HG03280 (cell line): Measurements from ENCODE around the gene ANKFN1.

Source experiments
- ATAC-seq: cut with Tn5 transposase; IDR thresholded peaks from one replicate; pipeline ENCODE4 v1.9.1; 2021; ENCODE audit warnings: mild to moderate bottlenecking, moderate library complexity; ENCODE audit not compliant: unreplicated experiment

ANKFN1 gene

DNA sequence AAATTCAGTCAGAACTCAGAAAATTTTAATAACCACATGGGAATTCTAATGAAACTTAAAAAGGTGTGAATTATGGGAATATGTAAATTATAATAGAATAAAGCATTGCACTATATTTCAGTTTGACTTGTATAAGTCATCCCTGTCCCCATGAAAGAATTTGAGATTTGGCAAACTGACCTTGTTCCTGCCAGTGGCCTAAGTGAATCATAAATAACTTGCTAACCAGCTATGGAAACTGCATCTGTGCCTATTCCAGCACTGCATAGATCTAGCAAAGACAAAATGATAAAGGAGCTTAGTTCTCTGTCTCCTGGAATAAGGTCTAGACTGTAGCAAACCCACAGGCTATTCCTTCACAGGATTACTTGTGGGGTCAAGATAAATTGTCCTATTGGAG lies 333.5 kb downstream of the ANKFN1 start:
- no peak for ATAC-seq

DNA sequence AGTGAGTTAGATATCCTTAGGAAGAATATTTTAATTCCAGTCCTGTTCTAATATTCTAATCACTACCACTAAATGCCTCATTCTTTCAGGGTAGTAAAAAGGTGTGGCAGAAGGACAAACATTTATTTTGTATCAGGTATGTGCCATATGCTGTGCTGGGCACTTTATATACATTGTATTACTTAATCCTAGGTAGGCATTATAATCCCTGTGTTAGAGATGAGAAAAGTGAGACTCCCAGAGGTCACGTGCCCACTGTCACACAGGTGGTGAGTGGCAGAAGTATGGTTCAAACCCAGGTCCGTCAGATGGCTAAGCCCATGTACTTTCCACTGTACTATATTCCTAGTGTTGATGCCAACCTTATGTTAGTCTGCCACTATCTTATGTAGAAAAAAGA lies 335.5 kb downstream of the ANKFN1 start:
- no peak for ATAC-seq

DNA sequence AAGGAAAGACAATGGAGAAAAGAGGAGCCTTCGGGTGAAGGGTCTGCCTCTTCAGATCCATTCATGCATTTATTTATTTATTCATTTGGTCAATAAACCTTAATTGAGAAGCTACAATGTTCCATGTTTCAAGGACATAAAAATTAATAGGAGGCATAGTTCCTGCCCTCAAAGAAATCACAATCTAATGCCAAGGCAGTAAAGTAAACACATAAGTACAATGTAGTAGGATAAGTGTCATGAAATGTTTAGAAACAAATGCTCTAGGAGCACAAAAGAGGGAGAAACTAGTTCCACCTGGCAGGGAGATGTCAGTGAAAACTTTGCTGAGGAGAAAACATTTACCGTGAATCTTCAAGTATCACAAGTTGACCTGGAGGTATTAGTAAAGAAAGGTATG lies 336.7 kb downstream of the ANKFN1 start:
- no peak for ATAC-seq

DNA sequence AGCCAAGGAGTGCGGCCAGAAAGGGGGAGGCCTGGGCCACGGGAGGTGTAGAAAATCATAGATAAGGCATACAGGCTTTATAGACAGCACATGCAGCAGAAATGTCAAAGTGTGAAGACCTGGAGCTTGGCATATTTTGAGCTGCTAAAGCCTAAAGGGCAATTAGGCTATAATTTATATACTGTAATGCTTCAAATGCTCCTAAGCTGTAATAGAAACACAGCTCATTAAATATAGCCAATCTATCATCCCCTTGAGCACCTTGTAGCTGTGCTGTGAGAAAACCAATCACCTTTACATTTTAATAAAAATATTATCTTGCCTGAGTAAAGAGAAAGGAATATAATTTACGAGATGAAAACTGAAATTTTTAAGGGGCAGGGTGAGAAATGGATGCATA lies 342.3 kb downstream of the ANKFN1 start:
- ATAC-seq, result no peak

DNA sequence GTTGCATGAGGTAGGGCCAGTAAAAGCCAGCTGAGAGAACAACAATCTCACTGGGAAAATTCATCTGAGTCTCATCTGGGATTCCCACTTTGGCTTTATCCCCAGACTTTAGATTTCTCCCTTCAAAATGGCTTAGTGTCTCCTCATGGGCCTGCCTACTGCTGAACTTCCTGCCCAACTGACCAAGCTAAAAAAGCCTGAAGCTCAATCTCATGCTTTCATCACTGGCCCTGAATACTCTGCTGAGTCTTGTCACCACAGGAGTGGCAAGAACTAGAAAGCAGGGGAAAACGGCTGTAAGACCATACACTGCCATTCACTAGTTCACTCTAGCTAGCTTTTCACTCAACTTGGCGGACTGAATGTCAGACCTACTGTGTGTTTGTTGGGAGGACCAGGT lies 343.9 kb downstream of the ANKFN1 start:
- no peak for ATAC-seq

DNA sequence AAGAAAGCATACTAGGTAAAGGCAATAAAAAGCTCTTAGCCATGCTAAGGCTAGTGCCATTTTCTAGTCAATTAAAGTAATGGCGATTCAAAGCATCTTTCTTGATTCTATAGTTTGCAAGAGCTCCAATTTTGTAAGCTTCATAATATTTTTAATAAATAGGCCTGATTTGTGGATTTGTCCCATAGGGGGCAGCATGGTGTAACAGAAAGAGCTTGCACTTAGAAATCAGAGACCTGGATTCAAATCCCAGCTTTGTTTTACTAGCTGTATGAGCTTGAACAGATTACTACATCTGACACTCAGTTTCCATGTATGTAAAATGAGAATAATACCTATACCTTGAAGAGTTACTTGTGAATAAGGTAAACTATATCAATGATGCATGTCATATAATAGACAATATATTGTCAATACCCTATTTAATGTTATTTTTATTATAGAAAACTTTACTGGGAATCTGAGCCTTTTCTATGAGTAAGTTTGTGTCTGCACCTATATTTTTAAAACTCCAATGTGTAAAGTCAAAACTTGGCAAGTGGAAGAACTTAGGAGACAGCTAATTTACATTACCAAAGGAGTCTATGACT lies 346.6 kb downstream of the ANKFN1 start:
- no peak for ATAC-seq

DNA sequence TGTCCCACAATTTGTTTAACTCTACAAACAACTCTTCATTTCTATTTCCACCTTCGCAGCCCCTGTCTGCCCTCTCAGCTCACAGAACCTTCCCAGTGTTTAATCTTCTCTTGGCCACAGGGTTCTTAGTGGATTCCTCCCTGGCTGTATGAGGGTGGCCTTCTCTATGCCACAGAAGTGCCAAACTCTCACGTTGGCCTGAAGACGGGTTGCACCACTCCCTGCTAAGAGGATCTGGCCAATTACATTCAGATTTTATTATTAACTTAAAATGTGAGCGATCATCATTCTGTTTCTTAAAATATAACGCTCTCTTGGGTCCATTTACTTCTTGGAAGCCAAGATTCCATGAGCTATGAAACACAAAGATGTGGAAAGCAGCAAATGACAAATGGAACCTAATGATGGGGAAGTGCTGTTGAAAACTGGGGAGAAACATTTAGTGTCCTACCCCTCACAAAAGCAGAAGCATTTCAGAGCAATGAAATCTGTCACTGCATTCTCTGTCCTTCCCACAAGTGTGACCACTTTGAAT lies 348.9 kb downstream of the ANKFN1 start:
- ATAC-seq, result no peak

DNA sequence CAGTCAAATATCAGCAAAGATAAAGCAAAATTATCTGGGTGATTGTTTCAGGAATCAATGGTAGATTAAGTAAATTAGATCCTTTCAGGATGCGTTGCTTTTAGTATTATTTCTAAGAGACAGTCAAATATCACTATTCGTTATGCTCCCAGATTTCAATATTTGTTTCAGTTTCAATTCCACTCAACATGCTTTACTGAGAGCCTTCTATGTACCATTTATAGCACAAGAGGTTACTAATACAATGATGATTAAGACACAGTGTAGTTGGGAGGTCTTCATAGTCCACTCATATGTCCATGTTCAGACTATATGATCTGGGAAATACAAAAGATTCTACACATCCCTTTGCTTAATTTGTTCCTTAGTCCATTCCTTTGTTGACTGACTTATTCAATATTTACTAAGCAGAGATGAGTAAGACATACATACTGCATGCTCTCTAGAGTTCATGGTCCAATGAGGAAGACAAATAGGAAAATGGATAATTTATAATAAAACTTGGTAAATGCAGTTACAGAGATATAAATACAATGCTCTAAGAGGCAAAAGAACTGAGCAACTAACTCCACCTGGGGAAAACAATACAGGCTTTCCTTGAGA lies 352.0 kb downstream of the ANKFN1 start:
- ATAC-seq, result no peak

DNA sequence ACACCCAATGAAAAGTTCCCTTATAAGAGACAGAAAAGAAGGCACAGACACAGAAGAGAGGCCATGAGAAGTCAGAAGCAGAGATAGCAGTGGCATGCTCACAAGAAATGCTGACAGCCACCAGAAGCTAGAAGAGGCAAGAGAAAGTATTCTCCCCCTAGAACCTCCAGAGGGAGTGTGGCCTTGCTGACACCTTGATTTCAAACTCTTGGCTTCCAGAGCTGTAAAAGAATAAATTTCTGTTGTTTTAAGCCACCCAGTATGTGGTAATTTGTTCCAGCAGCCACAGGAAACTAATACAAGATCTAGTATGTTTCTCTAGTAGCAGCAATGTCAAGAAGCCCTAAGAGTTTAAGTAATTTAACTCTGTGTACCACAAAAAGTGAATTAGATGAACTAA lies 353.1 kb downstream of the ANKFN1 start:
- no peak for ATAC-seq

DNA sequence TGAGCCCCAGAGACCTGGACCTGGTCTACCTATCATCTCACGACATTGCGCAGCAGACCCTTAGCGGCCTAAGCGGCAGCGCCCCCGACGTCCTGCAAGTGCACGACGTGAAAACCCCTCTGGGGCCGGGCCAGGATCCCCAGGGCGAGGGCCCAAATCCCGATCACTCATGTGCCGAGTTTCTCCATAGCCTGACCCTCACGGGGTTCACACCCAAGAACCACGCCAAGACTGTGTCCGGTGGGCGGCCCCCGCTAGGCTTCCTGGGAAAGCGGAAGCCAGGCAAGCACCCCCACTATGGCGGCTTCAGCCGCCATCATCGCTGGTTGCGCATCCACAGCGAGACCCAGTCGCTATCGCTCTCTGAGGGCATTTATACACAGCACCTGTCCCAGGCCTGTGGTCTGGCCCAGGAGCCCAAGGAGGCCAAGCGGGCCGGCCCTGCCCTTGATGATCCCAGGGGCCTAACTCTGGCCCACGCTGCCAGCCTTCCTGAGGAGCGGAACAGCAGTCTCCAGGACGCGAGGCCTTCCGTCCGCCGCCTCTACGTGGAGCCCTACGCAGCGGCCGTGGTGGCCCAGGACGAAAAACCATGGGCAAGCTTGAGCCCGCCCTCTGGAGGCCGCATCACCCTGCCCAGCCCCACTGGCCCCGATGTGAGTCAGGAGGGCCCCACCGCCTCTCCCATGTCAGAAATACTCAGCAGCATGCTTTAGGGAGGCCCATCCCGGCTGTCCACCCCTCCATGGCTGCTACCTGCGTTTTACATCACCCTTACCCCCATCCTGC lies 357.5 kb downstream of the ANKFN1 start:
- ATAC-seq, result no peak

DNA sequence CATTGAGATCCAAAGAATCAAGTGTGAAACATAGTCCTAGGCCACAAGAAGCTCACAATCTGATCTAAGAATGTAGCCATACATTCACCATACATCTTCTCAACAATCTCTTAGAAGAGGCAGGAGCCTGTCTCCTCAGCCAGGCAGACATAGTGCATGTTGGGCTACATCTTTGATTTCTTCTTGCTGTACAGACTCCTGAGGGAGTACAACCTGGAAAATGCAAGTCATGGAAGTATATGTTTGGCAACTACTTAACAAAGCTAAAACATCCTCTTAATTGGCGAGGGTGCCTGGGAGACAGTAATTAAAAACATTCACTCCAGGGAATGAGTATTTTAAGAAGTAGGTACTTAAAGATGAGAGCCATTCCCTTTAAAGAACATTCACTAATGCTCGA lies 361.0 kb downstream of the ANKFN1 start:
- ATAC-seq, result no peak

DNA sequence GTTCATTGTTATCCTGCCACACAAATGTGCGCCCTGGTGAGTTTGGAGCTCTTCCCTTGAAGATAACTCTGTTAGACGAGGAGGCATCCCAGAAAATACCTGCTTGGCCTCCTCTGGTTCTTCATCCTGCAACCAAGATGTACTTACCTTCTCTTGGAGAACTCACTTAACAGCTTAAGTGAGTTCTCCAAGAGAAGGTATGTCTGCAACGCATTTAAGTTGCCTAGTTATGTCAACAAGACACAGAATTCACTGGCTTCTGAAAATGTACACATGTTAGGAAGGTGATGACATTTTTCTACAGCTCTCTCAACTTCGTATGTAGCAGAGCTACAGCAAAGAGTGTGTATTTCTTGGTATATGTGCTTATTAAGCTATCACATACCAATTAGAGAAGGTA lies 361.6 kb downstream of the ANKFN1 start:
- no peak for ATAC-seq

DNA sequence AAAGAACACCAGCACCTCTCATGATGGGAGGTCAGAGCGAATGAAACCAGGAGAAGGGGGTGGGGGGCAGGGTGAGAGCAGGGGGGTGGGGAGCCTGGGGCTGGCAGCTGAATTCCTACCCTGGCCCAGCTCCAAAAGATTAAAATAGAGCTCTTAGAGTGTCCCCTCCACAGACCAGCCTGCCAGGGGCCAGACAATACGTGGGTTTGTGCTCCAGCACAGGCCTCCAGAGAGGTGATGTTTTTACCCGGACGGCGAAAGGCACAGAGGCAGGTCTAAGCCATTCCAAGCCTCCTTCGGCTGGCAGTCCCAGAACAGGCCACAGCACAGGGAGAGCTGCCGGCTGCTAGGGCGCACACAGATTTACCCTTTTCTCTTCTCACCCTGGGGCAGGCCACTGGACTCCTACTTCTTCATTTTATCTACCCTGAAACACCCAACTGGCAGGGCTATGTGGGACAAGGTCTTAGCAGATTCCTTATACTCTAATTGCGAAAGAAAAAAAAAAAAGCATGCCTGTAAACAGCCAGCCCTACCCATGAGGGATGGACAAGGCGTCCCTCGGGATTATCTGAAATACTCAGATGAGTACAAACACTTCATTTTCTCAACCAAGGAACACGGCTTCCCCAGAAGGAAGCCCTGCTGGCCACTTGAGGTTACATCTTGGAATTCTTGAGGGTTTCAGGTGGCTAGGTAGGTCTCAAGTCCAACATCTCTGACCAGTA lies 368.3 kb downstream of the ANKFN1 start:
- ATAC-seq, result no peak

DNA sequence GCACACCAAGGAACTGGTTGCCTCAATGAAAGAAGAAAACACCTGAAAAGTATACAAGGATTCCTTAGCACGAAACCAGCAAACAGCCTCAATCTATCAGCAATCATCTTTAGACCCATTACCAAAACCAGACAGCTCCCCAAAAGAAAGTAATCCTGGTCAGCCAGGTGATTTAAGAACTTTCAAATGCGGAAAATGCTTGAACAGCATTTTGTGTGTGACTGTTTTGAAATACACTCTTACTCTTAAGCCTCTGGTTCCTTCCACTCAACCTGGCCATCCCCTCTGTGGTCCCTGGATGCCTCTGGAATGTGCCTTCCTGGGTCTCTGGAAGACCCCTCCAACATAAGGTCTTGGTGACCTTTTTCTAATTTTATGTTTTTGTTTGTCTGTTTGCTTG lies 369.8 kb downstream of the ANKFN1 start:
- no peak for ATAC-seq

DNA sequence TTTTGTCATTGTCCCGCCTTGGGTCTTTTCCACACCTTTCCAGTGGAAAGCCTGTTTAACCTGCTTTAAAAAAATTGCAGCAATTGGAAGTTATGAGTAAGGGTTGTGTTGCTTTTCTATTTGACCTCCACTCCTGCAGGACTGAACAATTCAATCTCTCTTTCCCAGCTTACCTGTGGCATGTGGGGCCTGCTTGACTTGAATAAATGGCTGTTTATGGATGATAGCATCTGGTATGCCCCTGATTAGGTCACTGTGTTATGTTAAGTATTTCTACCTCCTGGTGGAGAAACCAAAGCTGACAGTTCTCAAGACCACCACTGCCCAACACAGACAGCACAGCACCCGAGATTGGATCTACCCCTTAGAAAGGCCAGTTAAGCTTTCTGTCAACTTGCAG lies 375.4 kb downstream of the ANKFN1 start:
- ATAC-seq, result no peak

DNA sequence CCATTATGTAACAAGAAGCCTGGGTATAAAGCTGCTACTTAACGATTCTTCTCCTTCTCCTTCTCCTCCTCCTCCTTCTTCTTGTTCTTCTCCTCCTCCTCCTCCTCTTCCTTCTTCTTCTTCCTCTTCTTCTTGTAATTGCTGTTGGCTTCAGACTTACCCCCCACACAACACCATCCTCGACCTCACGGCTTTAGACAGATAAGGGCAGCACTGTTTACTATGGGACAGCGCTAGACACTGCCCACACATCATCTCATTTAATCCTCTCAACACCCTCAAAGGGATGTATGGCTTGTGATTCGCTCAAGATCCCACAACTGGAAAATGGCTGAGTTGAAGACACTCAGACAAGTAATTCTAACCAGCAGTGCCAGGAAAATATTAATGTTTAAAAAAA lies 379.7 kb downstream of the ANKFN1 start:
- no peak for ATAC-seq

DNA sequence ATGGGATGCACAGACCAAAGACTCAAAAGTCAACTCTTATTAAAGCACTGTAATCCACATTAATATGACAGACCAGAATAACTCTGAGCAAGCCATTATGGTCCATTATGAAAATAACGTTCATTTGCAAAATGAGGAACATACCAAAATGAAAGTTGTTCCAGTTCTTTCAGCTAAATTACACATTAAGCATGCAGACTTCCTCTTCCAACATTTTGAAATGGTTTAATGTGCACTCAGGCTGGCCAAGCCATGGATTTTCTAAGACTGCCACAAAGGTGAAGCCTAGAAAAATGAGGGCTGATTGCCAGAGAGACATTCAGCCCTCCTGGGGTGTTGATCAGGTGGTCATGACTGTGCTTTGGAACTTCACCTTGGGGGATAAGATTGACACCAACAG lies 383.5 kb downstream of the ANKFN1 start:
- ATAC-seq, result no peak

DNA sequence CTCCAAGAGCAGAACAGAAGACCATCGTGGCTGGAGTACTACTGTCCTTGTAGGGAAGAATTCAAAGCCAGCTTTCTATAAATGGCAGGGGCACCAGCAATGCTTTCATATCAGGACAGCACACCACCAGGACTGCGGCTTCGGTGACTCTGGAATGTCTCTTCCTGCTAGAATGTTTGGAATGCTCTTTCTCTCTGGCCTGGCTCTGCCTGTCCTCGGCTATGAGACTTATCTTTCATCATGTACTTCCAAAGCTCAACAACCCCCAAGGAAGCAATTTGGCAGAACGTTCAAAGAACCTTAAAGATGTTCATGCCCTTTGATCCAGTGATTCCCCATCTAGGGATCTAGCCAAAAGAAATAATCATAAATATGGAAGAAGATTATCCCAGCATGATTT lies 387.6 kb downstream of the ANKFN1 start:
- ATAC-seq, result no peak

DNA sequence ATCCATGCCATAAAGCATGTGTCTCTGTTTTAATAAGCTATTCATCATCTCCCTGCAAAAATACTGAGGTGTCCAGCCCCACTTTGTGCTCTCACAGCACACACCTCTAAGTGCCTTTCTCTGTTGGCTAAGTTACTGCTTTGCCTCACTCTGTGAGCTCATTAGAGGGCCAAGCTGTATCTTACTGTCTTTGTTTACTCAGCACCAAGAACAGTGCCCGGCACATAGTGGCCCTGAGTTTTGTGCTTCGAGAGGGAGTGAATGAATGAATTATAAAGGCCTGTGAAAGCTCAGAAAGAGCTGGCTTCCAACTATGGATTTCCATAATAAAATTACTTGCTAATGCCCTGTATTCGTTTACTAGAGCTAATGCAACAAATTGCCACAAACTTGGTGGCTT lies 390.0 kb downstream of the ANKFN1 start:
- ATAC-seq, result no peak

DNA sequence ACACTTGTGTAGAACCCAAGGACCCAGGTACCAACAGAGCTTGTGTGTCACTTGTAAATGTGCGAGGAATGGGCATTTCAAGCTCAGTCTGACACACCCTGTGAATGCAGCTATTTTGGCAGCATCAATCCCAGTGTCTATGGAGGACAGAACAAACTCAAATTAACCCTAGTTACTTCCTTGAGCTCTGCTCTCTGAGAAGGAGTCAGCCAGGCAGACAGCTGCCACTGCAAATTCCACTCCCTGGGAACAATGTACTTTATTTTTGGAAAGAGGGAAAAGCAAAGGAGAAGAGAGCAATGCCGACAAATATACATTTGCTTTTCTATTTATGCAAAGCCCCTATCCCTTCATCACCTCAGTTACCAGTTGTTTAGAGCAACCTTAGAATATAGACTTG lies 391.8 kb downstream of the ANKFN1 start:
- ATAC-seq, result no peak

DNA sequence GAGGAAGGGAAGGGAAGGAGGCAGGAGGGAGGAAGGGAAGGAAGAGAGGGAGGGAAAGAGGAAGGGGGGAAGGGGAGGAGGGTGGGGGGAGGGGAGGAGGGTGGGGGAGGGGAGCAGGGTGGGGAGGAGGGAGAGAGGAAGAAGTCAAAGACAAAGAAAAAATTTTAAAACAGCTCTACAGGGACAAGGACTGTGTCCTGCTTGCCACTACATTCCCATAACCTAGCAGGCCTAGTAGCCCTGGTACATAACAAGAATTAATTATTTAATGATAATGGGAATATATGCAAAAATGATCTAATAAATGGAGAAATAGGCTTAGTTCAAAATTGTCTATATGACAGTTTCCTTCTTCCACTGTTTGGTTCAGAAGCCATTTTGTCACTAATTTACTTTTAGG lies 392.7 kb downstream of the ANKFN1 start:
- ATAC-seq, result no peak

DNA sequence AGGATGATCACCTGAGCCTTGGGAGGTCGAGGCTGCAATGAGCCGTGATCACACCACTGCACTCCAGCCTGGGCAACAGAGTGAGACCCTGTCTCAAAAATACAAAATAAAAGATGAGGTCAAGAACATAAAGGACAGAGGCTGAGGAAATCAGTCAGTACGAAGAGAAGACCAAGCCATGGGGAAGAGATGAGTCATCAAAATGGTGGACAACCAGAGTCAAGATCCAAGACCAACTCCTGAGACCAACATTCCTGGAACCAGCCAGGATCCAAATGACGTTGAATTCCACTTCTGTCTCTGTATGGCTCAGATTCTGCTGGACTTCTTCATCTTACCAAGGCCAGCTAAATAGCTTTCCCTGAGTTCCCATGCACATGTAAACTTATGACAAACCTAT lies 395.4 kb downstream of the ANKFN1 start:
- no peak for ATAC-seq
